ENCODE measurements around the gene NEU3. TPM values are rescaled to one million over a fixed set of nuclear protein-coding genes. Genes with fewer than 3 reads are reported as not detected.

Gene NEU3
- 12.5 TPM for total RNA-seq (2021; ENCODE audit: unreplicated experiment)
- 7.3 and 7.4 TPM in 2 replicates for polyA plus RNA-seq (2012)
- percentile 74 among the genes with signal in this experiment for Bru-seq, nascent RNA
- BruChase-seq, experiment 1, labeled RNA remaining after a 6-hour chase: percentile 89 among the genes with signal in this experiment
- percentile 92 among the genes with signal in this experiment for BruChase-seq, experiment 2, labeled RNA remaining after a 2-hour chase
- long read RNA-seq, full-length matches to known transcripts: 8 of 23 reads
- long read RNA-seq, partial matches to known transcripts: 1 of 23 reads
- long read RNA-seq, other reads (novel, unspliced or antisense): 14 of 23 reads

DNA sequence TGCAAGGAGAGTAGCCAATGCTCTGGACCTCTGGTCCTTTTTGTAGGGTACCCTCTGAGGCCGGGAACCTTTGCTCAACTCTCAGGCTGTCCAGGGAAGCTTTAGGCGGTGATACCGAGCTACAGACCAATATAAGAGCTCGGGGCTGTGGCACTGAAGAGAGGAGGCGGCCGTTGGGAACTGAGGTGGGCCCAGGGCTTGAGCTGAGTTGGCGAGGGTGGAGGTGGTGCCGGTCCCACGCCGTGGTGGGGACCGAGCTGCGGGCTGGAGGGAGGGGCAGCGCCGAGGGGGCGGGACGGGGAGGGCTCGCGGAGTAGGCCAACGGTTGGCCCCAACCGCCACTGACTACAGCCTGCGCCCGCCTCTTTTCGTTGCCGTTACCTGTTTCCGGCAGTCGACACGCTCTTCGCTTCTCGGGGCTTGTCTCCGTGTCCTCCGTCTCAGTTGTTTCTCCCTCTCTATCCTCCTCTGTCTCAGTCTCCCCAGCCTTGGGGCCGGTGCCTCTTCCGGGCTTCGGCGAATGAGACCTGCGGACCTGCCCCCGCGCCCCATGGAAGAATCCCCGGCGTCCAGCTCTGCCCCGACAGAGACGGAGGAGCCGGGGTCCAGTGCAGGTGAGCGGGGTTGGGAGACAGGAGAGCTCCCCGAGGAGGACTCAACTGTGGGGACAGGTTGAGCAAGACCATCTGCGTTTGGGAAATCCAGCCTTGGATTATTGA, at the start of gene NEU3:
NEU3 (plus strand) TSS at position 393 of the 719 bp plus-strand sequence; CDS start at position 521, 128 bp downstream.
- RAD21 ChIA-PET (ENCODE audit: low non-redundant PET in 1 of 2, low total read pairs in 2 of 2, uncharacterized antibody in 2 of 2, unreplicated experiment in 2 of 2): interaction anchor here in 1 of 2 experiments (1.4 kb wide), 1 partner anchor 25 kb away, joined by 3 read pairs; no protein-coding TSS in a partner anchor
- TF ChIP-seq EZH2phosphoT487 (IDR thresholded peaks at IDR 0.05; ENCODE audit: borderline replicate concordance) (no peak), POLR2AphosphoS5 (IDR thresholded peaks at IDR 0.05; ENCODE audit: low read depth, low read length) (peak; percentile 96), ZNF274 (IDR thresholded peaks at IDR 0.05; ENCODE audit: low read depth, low read length) (no peak), EZH2 (IDR thresholded peaks at IDR 0.05) (no peak), CEBPB (IDR thresholded peaks at IDR 0.05; ENCODE audit: low read depth) (no peak), FOSL1 (IDR thresholded peaks at IDR 0.05; ENCODE audit: low read depth) (no peak), REST (IDR thresholded peaks at IDR 0.05; ENCODE audit: low read depth) (no peak), YY1 (IDR thresholded peaks at IDR 0.05; ENCODE audit: extremely low read depth, insufficient replicate concordance, low read depth, low read length) (peak; percentile 57), ZFX (IDR thresholded peaks at IDR 0.05) (no peak), ELF1 (IDR thresholded peaks at IDR 0.05; ENCODE audit: borderline replicate concordance, low read depth) (no peak), SP1 (IDR thresholded peaks at IDR 0.05; ENCODE audit: low read depth) (peak; percentile 62), SRF (IDR thresholded peaks at IDR 0.05; ENCODE audit: low read depth) (no peak), SIN3A (IDR thresholded peaks at IDR 0.05; ENCODE audit: low read depth) (peak; percentile 73), TCF7L2 (IDR thresholded peaks at IDR 0.05; ENCODE audit: borderline replicate concordance, extremely low read depth, insufficient read depth, insufficient read length) (no peak), JUND (IDR thresholded peaks at IDR 0.05) (no peak), CBX3 (IDR thresholded peaks at IDR 0.05; ENCODE audit: low read depth) (peak; percentile 88), RAD21 (IDR thresholded peaks at IDR 0.05; ENCODE audit: low read depth) (no peak), EGR1 (IDR thresholded peaks at IDR 0.05; ENCODE audit: low read depth) (peak; percentile 40; the same call in 1 of the 2 replicates)
- TF ChIP-seq, protein P1, sequence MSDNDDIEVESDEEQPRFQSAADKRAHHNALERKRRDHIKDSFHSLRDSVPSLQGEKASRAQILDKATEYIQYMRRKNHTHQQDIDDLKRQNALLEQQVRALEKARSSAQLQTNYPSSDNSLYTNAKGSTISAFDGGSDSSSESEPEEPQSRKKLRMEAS (IDR thresholded peaks at IDR 0.05): peak; percentile 46
- TF ChIP-seq, protein P2, sequence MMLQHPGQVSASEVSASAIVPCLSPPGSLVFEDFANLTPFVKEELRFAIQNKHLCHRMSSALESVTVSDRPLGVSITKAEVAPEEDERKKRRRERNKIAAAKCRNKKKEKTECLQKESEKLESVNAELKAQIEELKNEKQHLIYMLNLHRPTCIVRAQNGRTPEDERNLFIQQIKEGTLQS (IDR thresholded peaks at IDR 0.05): no peak
- TF ChIP-seq, protein P3, sequence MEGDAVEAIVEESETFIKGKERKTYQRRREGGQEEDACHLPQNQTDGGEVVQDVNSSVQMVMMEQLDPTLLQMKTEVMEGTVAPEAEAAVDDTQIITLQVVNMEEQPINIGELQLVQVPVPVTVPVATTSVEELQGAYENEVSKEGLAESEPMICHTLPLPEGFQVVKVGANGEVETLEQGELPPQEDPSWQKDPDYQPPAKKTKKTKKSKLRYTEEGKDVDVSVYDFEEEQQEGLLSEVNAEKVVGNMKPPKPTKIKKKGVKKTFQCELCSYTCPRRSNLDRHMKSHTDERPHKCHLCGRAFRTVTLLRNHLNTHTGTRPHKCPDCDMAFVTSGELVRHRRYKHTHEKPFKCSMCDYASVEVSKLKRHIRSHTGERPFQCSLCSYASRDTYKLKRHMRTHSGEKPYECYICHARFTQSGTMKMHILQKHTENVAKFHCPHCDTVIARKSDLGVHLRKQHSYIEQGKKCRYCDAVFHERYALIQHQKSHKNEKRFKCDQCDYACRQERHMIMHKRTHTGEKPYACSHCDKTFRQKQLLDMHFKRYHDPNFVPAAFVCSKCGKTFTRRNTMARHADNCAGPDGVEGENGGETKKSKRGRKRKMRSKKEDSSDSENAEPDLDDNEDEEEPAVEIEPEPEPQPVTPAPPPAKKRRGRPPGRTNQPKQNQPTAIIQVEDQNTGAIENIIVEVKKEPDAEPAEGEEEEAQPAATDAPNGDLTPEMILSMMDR (IDR thresholded peaks at IDR 0.05 in 2 of 3, conservative IDR thresholded peaks at IDR 0.05 in 1 of 3; ENCODE audit: borderline replicate concordance in 1 of 3, insufficient read depth in 1 of 3, low read depth in 2 of 3, low read length in 2 of 3): no peak

More for the DNA sequence above, at the start of gene NEU3:
- DNase-seq (ENCODE audit: low read depth, low spot score) (peak; percentile 69), ATAC-seq (peak; percentile 97)
- intact Hi-C loops (cut with micrococcal nuclease): no loop called here
- Histone ChIP-seq H4K20me1 (ENCODE audit: insufficient read depth) (no peaks in the 10 kb centered on the region), H3K9me2 (ENCODE audit: insufficient read depth) (no peaks in the 10 kb centered on the region), H3K4me3 (replicated peaks in 1 of 2; ENCODE audit: low read depth in 1 of 2, low read length in 2 of 2) (peak within 1 kb of the TSS; percentile 74 to 98), H3K27me3 (ENCODE audit: insufficient read depth, low read length) (no peaks in the 10 kb centered on the region), H2AFZ (ENCODE audit: low read depth, low read length, poor library complexity, severe bottlenecking) (peak within 1 kb of the TSS; percentile 77), H3K36me3 (ENCODE audit: control insufficient read depth in 1 of 2, insufficient read depth in 2 of 2, low read length in 2 of 2) (peaks cover 0 to 4% of the 10 kb centered on the region in 2 experiments; a peak in 2 of 4 replicates), H3K4me2 (ENCODE audit: low read length) (peak within 1 kb of the TSS; percentile 87), H3K27ac (ENCODE audit: low read depth, low read length) (peak within 1 kb of the TSS; percentile 70), H3K79me2 (ENCODE audit: insufficient read depth, low read length) (peaks cover 21% of the 10 kb centered on the region), H3K9ac (ENCODE audit: low read length) (peak within 1 kb of the TSS; percentile 87), H3K9me3 (ENCODE audit: control insufficient read depth in 1 of 2, insufficient read depth in 1 of 2, low read depth in 1 of 2, low read length in 2 of 2) (no peaks in the 10 kb centered on the region), H3K4me1 (ENCODE audit: control insufficient read depth in 1 of 2, insufficient read depth in 2 of 2, low read length in 2 of 2) (peaks cover 0 to 11% of the 10 kb centered on the region in 2 experiments; a peak in 1 of 4 replicates)
- no TSS peak for BruUV-seq (replicated peaks)
- ChIA-PET POLR2A (interaction anchor here (0.7 to 1.9 kb wide), 7 partner anchors 9 to 844 kb away, joined by 3 to 5 read pairs (median 3); partner anchors contain the start of genes SPCS2 and XRRA1), CTCF (interaction anchor here (0.7 to 1.1 kb wide), 6 partner anchors 34 to 260 kb away, joined by 3 to 5 read pairs (median 4); no protein-coding TSS in a partner anchor)
